HepG2 (cell line): ENCODE data around the gene NCOA3. TPM values are rescaled to one million over a fixed set of nuclear protein-coding genes. Genes with fewer than 3 reads are reported as not detected.

Experiments
- ADNP ChIP-seq: sonication (generic); formaldehyde crosslinking; IDR thresholded peaks from 2 replicates; pipeline ENCODE4 v1.4.0; 2020; ENCODE audit warnings: missing genetic modification reagents
- ARHGAP35 ChIP-seq: sonication (generic); formaldehyde crosslinking; IDR thresholded peaks from 2 replicates; pipeline ENCODE4 v1.9.0; 2022; ENCODE audit warnings: mild to moderate bottlenecking, inconsistent platforms, moderate library complexity, missing genetic modification reagents, borderline replicate concordance
- HIVEP1 ChIP-seq: sonication (generic); formaldehyde crosslinking; IDR thresholded peaks from 2 replicates; pipeline ENCODE4 v1.4.0; 2020; ENCODE audit warnings: mild to moderate bottlenecking, missing genetic modification reagents
- KDM5B ChIP-seq: sonication (generic); formaldehyde crosslinking; IDR thresholded peaks from 2 replicates; pipeline ENCODE4 v1.4.0; 2020; ENCODE audit warnings: missing genetic modification reagents, mild to moderate bottlenecking, borderline replicate concordance
- KLF15 ChIP-seq: sonication (generic); formaldehyde crosslinking; IDR thresholded peaks from 2 replicates; pipeline ENCODE4 v1.8.1; 2023; ENCODE audit warnings: borderline replicate concordance, mild to moderate bottlenecking, inconsistent platforms, missing genetic modification reagents, mixed read lengths
- REPIN1 ChIP-seq: sonication (generic); formaldehyde crosslinking; IDR thresholded peaks from 2 replicates; pipeline ENCODE4 v1.8.0; 2022; ENCODE audit warnings: missing genetic modification reagents, low read depth, mild to moderate bottlenecking, borderline replicate concordance
- ZBTB7B ChIP-seq: sonication (generic); formaldehyde crosslinking; IDR thresholded peaks from 2 replicates; pipeline ENCODE4 v1.4.0; 2020; ENCODE audit warnings: missing genetic modification reagents
- ZEB1 ChIP-seq: IDR thresholded peaks from 2 replicates; pipeline ENCODE4 v1.6.1; 2012; ENCODE audit warnings: mild to moderate bottlenecking, low read depth, inconsistent platforms; ENCODE audit not compliant: insufficient replicate concordance
- ZNF230 ChIP-seq: sonication (generic); formaldehyde crosslinking; IDR thresholded peaks from 2 replicates; pipeline ENCODE4 v1.4.0; 2020; ENCODE audit warnings: mild to moderate bottlenecking, missing genetic modification reagents
- ZNF3 ChIP-seq: IDR thresholded peaks from 2 replicates; pipeline ENCODE4 v1.7.0; 2017; ENCODE audit warnings: inconsistent platforms
- ZNF468 ChIP-seq: sonication (generic); formaldehyde crosslinking; IDR thresholded peaks from 2 replicates; pipeline ENCODE4 v1.8.0; 2022; ENCODE audit warnings: mild to moderate bottlenecking, moderate library complexity, missing genetic modification reagents
- ZNF510 ChIP-seq: sonication (generic); formaldehyde crosslinking; IDR thresholded peaks from 2 replicates; pipeline ENCODE4 v1.4.0; 2020; ENCODE audit warnings: low read depth, mild to moderate bottlenecking, missing genetic modification reagents
- ZNF619 ChIP-seq: sonication (generic); formaldehyde crosslinking; IDR thresholded peaks from 2 replicates; pipeline ENCODE4 v1.4.0; 2020; ENCODE audit warnings: mild to moderate bottlenecking, missing genetic modification reagents
- polyA plus RNA-seq, 8 experiments: library from polyadenylated mRNA; depleted of rRNA in 3 of 8; stranded (reverse) in 7 of 8; unstranded in 1 of 8; fragments of >200 nt; fragmentation: Illumina TruSeq in 4 of 8; extraction: Trizol in 4 of 8; gene quantifications; 2 replicates each; pipeline versions ENCODE4 v1.2.1 to v1.2.3, GENCODE V29; 2011 to 2016; ENCODE audit warnings: low read depth in 4 of 8, missing spikeins in 1 of 8, mixed read lengths in 1 of 8; ENCODE audit not compliant: insufficient read depth in 1 of 8
- total RNA-seq, 5 experiments: library from RNA; depleted of rRNA; stranded (reverse); fragments of >200 nt; fragmentation: Illumina TruSeq; extraction: Trizol; gene quantifications; 2 replicates each; pipeline ENCODE4 v1.2.3, GENCODE V29; 2016; ENCODE audit warnings: low read depth in 1 of 5
- TF ChIP-seq, protein P1 (sequence below): sonication (generic); formaldehyde crosslinking; IDR thresholded peaks from 2 replicates; pipeline ENCODE4 v1.5.0; 2020; ENCODE audit warnings: mild to moderate bottlenecking, missing genetic modification reagents, borderline replicate concordance
- TF ChIP-seq, protein P2 (sequence below): sonication (generic); formaldehyde crosslinking; IDR thresholded peaks from 2 replicates; pipeline ENCODE4 v1.5.0; 2020; ENCODE audit warnings: mild to moderate bottlenecking, missing genetic modification reagents, borderline replicate concordance
- TF ChIP-seq, protein P3 (sequence below): sonication (generic); formaldehyde crosslinking; IDR thresholded peaks from 2 replicates; pipeline ENCODE4 v1.4.0; 2020; ENCODE audit warnings: missing genetic modification reagents, mild to moderate bottlenecking, borderline replicate concordance
- TF ChIP-seq, protein P4 (sequence below): sonication (generic); formaldehyde crosslinking; IDR thresholded peaks from 2 replicates; pipeline ENCODE4 v1.4.0; 2020; ENCODE audit warnings: missing genetic modification reagents; ENCODE audit errors: not compliant biosample characterization

Gene NCOA3
- total and polyA plus RNA-seq, 2 of the 13 experiments (the other 11 are each of a cell fraction or from before 2014, with no cell fraction given) = 35.0 to 56.8 TPM

DNA sequence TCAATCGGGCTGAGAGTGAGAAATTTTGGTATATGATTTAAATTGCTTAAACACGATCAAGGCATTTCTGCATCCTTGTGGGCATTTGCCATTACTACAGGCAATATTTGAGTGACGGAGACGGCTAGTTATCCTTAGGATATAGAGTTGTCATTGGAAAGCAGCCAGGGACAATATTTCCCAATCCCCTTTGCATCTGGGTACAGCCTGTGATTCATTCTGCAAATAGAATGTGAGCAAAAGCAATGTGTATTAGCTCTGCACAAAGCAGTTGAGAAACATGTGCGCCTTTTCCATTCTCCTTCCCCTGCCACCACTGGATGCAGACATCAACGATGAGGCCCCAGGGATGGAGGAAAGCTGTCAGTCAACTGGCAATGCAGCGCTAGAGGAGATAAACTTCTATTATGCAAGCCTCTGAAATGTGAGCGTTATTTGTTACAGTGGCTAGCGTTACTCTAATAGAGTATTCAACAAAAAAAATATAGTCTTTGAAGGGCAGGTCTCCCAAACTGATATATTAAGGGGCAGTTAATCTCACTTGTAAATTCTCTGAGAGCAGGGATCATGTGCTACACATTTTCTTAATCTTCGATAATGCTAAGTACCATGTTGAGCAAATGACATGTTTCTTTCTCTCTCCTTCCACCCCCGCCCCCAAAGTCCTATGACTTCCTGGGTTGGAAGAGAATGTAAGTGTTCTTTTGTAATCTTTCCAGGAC is 37.1 kb upstream of the NCOA3 start (continued):
- TF ChIP-seq ZNF3 (CRISPR knock-in tag) (peak; percentile 98), HIVEP1 (CRISPR knock-in tag) (peak; percentile 34; the same call in 1 of the 2 replicates), ZNF468 (no peak), ZNF619 (no peak; the same call in 1 of the 2 replicates), ARHGAP35 (CRISPR knock-in tag) (0 out of 2 replicates have a peak, but pooled peaks have one; percentile 57), KLF15 (CRISPR knock-in tag) (no peak), REPIN1 (CRISPR knock-in tag) (peak; percentile 98), ZNF510 (CRISPR knock-in tag) (peak; percentile 66; the same call in 1 of the 2 replicates), KDM5B (CRISPR knock-in tag) (no peak), ADNP (CRISPR knock-in tag) (0 out of 2 replicates have a peak, but pooled peaks have one; percentile 25), ZBTB7B (CRISPR knock-in tag) (peak; percentile 88), ZEB1 (no peak), ZNF230 (CRISPR knock-in tag) (peak; percentile 79; the same call in 1 of the 2 replicates)
- TF ChIP-seq, protein P1, sequence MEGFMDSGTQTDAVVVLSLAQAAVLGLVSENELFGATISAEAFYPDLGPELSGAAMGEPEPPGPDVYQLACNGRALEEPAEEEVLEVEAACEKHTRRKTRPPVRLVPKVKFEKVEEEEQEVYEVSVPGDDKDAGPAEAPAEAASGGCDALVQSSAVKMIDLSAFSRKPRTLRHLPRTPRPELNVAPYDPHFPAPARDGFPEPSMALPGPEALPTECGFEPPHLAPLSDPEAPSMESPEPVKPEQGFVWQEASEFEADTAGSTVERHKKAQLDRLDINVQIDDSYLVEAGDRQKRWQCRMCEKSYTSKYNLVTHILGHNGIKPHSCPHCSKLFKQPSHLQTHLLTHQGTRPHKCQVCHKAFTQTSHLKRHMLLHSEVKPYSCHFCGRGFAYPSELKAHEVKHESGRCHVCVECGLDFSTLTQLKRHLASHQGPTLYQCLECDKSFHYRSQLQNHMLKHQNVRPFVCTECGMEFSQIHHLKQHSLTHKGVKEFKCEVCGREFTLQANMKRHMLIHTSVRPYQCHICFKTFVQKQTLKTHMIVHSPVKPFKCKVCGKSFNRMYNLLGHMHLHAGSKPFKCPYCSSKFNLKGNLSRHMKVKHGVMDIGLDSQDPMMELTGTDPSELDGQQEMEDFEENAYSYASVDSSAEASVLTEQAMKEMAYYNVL (CRISPR knock-in tag) = peak; percentile 99
- TF ChIP-seq, protein P2, sequence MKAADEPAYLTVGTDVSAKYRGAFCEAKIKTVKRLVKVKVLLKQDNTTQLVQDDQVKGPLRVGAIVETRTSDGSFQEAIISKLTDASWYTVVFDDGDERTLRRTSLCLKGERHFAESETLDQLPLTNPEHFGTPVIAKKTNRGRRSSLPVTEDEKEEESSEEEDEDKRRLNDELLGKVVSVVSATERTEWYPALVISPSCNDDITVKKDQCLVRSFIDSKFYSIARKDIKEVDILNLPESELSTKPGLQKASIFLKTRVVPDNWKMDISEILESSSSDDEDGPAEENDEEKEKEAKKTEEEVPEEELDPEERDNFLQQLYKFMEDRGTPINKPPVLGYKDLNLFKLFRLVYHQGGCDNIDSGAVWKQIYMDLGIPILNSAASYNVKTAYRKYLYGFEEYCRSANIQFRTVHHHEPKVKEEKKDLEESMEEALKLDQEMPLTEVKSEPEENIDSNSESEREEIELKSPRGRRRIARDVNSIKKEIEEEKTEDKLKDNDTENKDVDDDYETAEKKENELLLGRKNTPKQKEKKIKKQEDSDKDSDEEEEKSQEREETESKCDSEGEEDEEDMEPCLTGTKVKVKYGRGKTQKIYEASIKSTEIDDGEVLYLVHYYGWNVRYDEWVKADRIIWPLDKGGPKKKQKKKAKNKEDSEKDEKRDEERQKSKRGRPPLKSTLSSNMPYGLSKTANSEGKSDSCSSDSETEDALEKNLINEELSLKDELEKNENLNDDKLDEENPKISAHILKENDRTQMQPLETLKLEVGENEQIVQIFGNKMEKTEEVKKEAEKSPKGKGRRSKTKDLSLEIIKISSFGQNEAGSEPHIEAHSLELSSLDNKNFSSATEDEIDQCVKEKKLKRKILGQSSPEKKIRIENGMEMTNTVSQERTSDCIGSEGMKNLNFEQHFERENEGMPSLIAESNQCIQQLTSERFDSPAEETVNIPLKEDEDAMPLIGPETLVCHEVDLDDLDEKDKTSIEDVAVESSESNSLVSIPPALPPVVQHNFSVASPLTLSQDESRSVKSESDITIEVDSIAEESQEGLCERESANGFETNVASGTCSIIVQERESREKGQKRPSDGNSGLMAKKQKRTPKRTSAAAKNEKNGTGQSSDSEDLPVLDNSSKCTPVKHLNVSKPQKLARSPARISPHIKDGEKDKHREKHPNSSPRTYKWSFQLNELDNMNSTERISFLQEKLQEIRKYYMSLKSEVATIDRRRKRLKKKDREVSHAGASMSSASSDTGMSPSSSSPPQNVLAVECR (CRISPR knock-in tag) = peak; percentile 88; the same call in 1 of the 2 replicates
- TF ChIP-seq, protein P3, sequence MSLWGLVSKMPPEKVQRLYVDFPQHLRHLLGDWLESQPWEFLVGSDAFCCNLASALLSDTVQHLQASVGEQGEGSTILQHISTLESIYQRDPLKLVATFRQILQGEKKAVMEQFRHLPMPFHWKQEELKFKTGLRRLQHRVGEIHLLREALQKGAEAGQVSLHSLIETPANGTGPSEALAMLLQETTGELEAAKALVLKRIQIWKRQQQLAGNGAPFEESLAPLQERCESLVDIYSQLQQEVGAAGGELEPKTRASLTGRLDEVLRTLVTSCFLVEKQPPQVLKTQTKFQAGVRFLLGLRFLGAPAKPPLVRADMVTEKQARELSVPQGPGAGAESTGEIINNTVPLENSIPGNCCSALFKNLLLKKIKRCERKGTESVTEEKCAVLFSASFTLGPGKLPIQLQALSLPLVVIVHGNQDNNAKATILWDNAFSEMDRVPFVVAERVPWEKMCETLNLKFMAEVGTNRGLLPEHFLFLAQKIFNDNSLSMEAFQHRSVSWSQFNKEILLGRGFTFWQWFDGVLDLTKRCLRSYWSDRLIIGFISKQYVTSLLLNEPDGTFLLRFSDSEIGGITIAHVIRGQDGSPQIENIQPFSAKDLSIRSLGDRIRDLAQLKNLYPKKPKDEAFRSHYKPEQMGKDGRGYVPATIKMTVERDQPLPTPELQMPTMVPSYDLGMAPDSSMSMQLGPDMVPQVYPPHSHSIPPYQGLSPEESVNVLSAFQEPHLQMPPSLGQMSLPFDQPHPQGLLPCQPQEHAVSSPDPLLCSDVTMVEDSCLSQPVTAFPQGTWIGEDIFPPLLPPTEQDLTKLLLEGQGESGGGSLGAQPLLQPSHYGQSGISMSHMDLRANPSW = peak; percentile 75; the same call in 1 of the 2 replicates
- TF ChIP-seq, protein P4, sequence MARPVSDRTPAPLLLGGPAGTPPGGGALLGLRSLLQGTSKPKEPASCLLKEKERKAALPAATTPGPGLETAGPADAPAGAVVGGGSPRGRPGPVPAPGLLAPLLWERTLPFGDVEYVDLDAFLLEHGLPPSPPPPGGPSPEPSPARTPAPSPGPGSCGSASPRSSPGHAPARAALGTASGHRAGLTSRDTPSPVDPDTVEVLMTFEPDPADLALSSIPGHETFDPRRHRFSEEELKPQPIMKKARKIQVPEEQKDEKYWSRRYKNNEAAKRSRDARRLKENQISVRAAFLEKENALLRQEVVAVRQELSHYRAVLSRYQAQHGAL (CRISPR knock-in tag) = no peak
